HUES64 (cell line): Measurements from ENCODE around the gene ATP1B2.

Experiments
- H3K27ac ChIP-seq: 2 replicates; pipeline ENCODE4 v1.7.0; 2013; ENCODE audit warnings: low read depth, low read length, inconsistent platforms
- H3K27me3 ChIP-seq: 2 replicates; pipeline ENCODE4 v1.6.1; 2013; ENCODE audit warnings: mild to moderate bottlenecking, low read length; ENCODE audit not compliant: insufficient read depth
- H3K36me3 ChIP-seq: 2 replicates; pipeline ENCODE4 v1.6.1; 2013; ENCODE audit warnings: mild to moderate bottlenecking, low read length; ENCODE audit not compliant: insufficient read depth
- H3K4me1 ChIP-seq: 2 replicates; pipeline ENCODE4 v1.6.1; 2013; ENCODE audit warnings: mild to moderate bottlenecking, low read length, moderate library complexity; ENCODE audit not compliant: insufficient read depth
- H3K4me3 ChIP-seq: 2 replicates; pipeline ENCODE4 v1.5.1; 2013; ENCODE audit warnings: mild to moderate bottlenecking, low read length, moderate library complexity
- H3K9ac ChIP-seq: 2 replicates; pipeline ENCODE4 v1.6.1; 2013; ENCODE audit warnings: mild to moderate bottlenecking, low read depth, low read length
- H3K9me3 ChIP-seq: 2 replicates; pipeline ENCODE4 v1.6.1; 2013; ENCODE audit warnings: low read depth, low read length; ENCODE audit not compliant: insufficient read depth
- WGBS: fragments of 150-250, 120-280 bp; methylation state at CpG from one replicate; pipeline ENCODE4 v1.1.7; 2013; ENCODE audit warnings: missing lambda C conversion rate; 5-methylcytosine and 5-hydroxymethylcytosine counted together

Gene ATP1B2

DNA sequence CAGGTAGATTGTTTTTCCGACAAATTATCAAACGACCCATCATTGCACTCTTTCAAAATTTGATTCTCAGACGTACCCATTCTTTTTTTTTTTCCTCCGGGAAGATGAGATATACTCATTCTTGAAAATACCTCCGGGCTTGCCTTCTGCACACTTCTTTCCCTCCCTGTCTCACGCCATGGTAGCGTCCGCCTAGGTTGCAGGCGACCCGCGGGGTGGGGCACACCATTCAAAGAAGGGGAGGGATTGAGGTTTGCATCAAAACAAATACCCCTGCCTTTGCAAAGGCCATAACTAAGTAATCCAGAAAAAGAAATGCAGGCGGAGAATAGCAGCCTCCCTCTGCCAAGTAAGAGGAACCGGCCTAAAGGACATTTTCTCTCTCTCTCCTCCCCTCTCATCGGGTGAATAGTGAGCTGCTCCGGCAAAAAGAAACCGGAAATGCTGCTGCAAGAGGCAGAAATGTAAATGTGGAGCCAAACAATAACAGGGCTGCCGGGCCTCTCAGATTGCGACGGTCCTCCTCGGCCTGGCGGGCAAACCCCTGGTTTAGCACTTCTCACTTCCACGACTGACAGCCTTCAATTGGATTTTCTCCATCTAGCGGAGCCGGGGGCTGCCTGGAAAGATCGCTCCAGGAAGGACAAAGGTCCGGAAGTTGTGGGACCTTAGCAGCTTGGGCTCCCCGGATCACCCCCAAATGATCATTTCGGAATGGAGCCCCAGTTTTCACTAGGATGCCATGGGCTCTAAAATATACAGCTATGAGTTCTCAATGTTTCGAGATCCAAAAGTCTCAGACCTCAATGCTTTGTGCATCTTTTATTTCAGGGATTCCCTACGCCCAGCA lies 35.7 kb downstream of the ATP1B2 start:
- WGBS = under 1% methylated on average over 30 of the region's 30 CpGs
- H3K36me3 ChIP-seq = peaks cover 20% of the 10 kb centered on the region
- H3K27ac ChIP-seq = peak overlapping the region; percentile 98

DNA sequence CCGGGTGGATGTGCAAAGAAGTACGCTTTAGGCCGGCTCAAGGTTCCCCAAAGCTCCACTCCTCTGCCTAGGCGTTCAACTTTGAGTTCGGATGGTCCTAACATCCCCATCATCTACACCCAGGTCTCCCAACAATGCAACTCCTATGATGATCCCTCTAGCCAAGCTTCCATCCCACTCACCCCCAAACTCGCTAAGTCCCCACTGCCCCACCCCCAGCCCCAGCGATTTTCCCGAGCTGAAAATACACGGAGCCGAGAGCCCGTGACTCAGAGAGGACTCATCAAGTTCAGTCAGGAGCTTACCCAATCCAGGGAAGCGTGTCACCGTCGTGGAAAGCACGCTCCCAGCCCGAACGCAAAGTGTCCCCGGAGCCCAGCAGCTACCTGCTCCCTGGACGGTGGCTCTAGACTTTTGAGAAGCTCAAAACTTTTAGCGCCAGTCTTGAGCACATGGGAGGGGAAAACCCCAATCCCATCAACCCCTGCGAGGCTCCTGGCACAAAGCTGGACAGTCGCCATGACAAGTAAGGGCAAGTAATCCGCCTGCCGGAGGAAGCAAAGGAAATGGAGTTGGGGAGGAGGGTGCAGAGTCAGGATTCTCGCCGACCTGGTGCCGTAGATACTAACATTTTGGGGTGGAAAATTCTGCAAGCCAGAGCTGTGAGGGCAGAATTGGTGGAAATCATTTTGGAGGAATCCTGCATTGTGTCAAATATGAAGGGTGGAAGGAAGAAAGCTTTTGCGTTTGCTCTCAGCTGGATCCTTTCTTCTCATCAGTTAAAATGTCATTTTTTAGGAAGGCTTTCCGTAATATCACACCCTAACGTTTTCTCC lies 36.6 kb downstream of the ATP1B2 start, which contains the start of gene TP53:
Gene TP53, minus strand, starts transcription at position 419 of the 836 bp plus-strand sequence. CDS start 10,896 bp downstream, outside the sequence.
- Histone ChIP-seq H3K27ac (peak within 1 kb of the TSS; percentile 98), H3K36me3 (peaks cover 20% of the 10 kb centered on the region), H3K4me3 (peak within 1 kb of the TSS; percentile 98), H3K9ac (peak within 1 kb of the TSS; percentile 98), H3K27me3 (no peaks in the 10 kb centered on the region), H3K9me3 (no peaks in the 10 kb centered on the region), H3K4me1 (peaks cover 20% of the 10 kb centered on the region)
- under 1% methylated on average over 30 of the region's 30 CpGs for WGBS

More for the DNA sequence above, 35.7 kb downstream of the ATP1B2 start:
- Histone ChIP-seq H3K9ac (peak overlapping the region; percentile 98), H3K9me3 (no peaks in the 10 kb centered on the region), H3K4me1 (peaks cover 20% of the 10 kb centered on the region), H3K4me3 (peak overlapping the region; percentile 98), H3K27me3 (no peaks in the 10 kb centered on the region)

DNA sequence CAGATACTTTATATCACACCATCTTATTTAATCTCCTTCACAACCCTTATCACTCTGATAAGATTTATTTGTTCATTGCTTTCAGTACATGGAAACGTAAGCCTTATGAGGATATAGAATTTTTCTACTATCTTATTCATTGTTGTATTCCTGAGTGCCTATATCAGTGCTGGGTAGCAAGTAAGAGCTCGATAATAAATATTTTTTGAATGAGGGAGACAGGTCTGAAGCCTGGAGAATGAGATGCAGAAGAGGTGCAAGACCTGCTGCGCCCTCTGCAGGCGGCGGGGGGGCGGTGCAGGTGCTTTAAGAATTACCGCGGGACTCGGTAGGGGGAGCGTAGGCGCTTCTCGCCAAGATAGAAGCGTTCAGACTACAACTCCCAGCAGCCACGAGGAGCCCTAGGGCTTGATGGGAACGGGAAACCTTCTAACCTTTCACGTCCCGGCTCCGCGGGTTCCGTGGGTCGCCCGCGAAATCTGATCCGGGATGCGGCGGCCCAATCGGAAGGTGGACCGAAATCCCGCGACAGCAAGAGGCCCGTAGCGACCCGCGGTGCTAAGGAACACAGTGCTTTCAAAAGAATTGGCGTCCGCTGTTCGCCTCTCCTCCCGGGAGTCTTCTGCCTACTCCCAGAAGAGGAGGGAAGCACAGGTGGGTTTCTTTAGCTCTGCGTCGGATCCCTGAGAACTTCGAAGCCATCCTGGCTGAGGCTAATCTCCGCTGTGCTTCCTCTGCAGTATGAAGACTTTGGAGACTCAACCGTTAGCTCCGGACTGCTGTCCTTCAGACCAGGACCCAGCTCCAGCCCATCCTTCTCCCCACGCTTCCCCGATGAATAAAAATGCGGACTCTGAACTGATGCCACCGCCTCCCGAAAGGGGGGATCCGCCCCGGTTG lies 37.4 kb downstream of the ATP1B2 start, which contains the start of gene WRAP53:
Gene WRAP53, plus strand, starts transcription at position 570 of the 900 bp plus-strand sequence. Its CDS starts 172 bp downstream, at position 742.
- Histone ChIP-seq H3K27me3 (no peaks in the 10 kb centered on the region), H3K4me1 (peaks cover 20% of the 10 kb centered on the region), H3K4me3 (peak within 1 kb of the TSS; percentile 98), H3K9ac (peak within 1 kb of the TSS; percentile 98), H3K27ac (peak within 1 kb of the TSS; percentile 98), H3K9me3 (no peaks in the 10 kb centered on the region), H3K36me3 (peaks cover 15% of the 10 kb centered on the region)
- WGBS = under 1% methylated on average over 50 of the region's 51 CpGs

DNA sequence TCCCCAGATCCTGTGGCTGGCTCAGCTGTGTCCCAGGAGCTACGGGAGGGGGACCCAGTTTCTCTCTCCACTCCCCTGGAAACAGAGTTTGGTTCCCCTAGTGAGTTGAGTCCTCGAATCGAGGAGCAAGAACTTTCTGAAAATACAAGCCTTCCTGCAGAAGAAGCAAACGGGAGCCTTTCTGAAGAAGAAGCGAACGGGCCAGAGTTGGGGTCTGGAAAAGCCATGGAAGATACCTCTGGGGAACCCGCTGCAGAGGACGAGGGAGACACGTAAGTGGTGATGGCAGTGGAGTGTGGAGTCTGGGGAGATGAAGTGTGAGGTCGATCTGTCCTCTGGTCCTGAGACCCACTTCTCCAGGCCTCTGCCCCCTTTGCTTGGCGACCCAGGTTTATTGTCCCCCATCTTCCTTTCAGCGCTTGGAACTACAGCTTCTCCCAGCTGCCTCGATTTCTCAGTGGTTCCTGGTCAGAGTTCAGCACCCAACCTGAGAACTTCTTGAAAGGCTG lies 38.1 kb downstream of the ATP1B2 start:
- H3K36me3 ChIP-seq = peaks cover 19% of the 10 kb centered on the region
- peak overlapping the region; percentile 98 for H3K4me3 ChIP-seq
- peak overlapping the region; percentile 93 for H3K9ac ChIP-seq
- no peaks in the 10 kb centered on the region for H3K9me3 ChIP-seq
- H3K27ac ChIP-seq = peak overlapping the region; percentile 63
- no peaks in the 10 kb centered on the region for H3K27me3 ChIP-seq
- H3K4me1 ChIP-seq = peaks cover 20% of the 10 kb centered on the region
- 23% methylated on average over 13 of the region's 13 CpGs for WGBS

DNA sequence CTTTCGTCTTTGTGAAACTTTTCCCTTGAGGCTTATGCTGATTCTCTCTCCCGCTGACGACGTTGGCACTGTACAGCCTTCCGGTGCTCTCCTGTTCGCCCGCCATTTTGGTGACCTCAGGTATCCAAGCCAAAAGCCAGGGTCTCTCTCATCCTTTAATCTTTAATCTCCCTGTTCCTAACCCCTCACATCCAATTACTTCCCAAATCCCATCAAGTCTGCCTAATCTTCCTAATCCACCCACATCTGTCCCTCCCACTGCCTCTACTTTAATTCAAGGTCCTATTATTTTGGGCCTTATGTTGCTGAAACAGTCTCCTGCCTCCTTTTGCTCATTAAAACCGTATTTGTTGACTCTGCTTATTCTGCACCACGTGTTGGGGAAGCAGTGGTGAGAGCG lies 44.9 kb downstream of the ATP1B2 start:
- Histone ChIP-seq H3K9ac (no peak overlapping the region), H3K27me3 (no peaks in the 10 kb centered on the region), H3K4me1 (no peaks in the 10 kb centered on the region), H3K9me3 (no peaks in the 10 kb centered on the region), H3K27ac (no peak overlapping the region), H3K4me3 (no peak overlapping the region), H3K36me3 (peaks cover 24% of the 10 kb centered on the region)
- WGBS = 93% methylated on average over 10 of the region's 10 CpGs

DNA sequence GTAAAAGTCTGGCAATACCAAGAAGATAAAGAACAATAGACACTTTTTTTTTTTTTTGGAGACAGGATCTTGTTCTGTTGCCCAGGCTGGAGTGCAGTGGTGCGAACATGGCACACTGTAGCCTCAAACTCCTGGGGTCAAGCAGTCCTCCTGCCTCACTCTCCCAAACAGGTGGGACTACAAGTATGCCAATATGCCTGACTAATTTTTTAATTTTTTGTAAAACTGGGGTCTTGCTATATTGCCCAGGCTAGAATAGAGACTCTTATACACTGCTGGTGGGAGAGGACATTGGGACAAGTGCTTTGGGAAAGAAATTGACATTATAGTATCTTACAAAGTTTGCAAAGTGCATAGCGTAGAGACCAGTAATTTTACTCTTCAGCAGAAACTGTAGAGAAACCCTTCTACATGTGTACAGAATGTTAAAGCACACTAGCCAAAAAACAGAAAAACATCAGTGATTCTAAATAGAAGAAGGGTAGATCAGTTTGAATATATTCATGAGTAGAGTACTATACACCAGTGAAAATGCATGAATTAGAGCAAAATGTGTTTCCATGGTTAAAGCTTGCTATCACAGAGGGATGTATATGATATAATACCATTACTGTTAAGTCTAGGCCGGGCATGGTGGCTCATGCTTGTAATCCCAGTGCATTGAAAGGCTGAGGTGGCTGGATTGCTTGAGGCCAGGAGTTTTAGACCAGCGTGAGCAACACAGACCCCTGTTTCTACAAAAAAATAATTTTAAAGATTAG lies 47.3 kb downstream of the ATP1B2 start:
- Histone ChIP-seq H3K27me3 (no peaks in the 10 kb centered on the region), H3K9me3 (no peaks in the 10 kb centered on the region), H3K9ac (no peak overlapping the region), H3K27ac (no peak overlapping the region), H3K4me3 (no peak overlapping the region), H3K36me3 (peaks cover 34% of the 10 kb centered on the region), H3K4me1 (no peaks in the 10 kb centered on the region)
- 96% methylated on average over 4 of the region's 4 CpGs for WGBS

DNA sequence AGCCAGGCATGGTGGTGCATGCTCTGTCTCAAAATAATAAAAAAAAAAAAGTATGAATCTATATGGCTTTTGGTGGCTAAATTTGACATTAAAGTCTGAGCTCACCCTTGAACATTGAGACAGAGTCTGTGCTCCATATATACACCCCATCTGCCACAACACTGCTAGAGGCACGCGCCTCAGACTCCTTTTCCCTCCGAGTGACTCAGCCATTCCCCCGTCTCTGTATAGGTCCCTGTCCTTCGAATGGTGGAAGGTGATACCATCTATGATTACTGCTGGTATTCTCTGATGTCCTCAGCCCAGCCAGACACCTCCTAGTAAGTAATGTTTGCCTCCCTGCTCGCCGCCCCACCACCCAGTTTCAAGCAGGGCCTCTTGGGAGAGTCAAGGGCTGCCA lies 49.8 kb downstream of the ATP1B2 start:
- Histone ChIP-seq H3K4me1 (peaks cover 8% of the 10 kb centered on the region), H3K9me3 (no peaks in the 10 kb centered on the region), H3K27ac (no peak overlapping the region), H3K9ac (no peak overlapping the region), H3K4me3 (no peak overlapping the region), H3K27me3 (no peaks in the 10 kb centered on the region), H3K36me3 (peaks cover 22% of the 10 kb centered on the region)
- 95% methylated on average over 7 of the region's 7 CpGs for WGBS

DNA sequence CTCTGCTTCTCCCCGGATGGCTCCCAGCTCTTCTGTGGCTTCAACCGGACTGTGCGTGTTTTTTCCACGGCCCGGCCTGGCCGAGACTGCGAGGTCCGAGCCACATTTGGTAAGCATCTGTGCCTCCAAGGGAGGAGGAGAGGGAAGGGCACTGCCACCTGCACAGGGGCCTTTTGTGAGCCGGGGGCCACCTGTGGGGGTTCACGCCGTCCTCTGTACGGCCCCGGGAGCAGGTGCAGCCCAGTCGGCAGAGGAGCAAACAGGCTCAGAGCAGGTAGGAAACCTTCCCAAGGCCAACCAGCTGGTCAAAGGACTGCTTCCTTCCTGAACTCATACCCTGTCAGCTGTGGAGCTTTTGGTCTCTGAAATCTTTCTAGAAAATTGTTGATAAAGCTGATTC lies 51.0 kb downstream of the ATP1B2 start:
- peaks cover 17% of the 10 kb centered on the region for H3K36me3 ChIP-seq
- no peak overlapping the region for H3K9ac ChIP-seq
- H3K27me3 ChIP-seq = peaks cover 11% of the 10 kb centered on the region
- peaks cover 8% of the 10 kb centered on the region for H3K4me1 ChIP-seq
- no peak overlapping the region for H3K27ac ChIP-seq
- WGBS = 96% methylated on average over 14 of the region's 14 CpGs
- H3K4me3 ChIP-seq = no peak overlapping the region
- no peaks in the 10 kb centered on the region for H3K9me3 ChIP-seq

DNA sequence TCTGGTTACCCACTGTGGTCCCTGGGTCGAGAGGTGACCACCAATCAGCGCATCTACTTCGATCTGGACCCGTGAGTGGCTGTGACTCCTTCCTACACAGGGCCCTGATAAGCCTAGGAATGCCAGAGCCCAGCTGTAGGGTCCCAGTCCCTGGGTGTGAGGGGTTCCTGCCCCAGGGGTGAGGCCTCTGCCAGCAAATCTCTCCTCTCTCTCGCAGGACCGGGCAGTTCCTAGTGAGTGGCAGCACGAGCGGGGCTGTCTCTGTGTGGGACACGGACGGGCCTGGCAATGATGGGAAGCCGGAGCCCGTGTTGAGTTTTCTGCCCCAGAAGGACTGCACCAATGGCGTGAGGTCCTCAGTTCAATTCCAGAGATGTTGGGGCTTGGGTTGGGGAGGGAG lies 52.0 kb downstream of the ATP1B2 start:
- no peaks in the 10 kb centered on the region for H3K9me3 ChIP-seq
- H3K36me3 ChIP-seq = peaks cover 15% of the 10 kb centered on the region
- H3K4me3 ChIP-seq = no peak overlapping the region
- no peak overlapping the region for H3K27ac ChIP-seq
- H3K9ac ChIP-seq = no peak overlapping the region
- peaks cover 8% of the 10 kb centered on the region for H3K4me1 ChIP-seq
- H3K27me3 ChIP-seq = peaks cover 14% of the 10 kb centered on the region
- 92% methylated on average over 13 of the region's 13 CpGs for WGBS
